HepG2 (cell line): ENCODE results near the gene CCL17. TPM values are rescaled to one million over a fixed set of nuclear protein-coding genes. Genes with fewer than 3 reads are reported as not detected.
A peak's percentile ranks its signal among the peaks of the same experiment; 100 is the strongest.

Experiments
- AHR ChIP-seq: IDR thresholded peaks from 2 replicates; pipeline ENCODE4 v1.6.1; 2018; ENCODE audit warnings: missing genetic modification reagents, missing compliant biosample characterization
- GFI1 ChIP-seq: sonication (generic); formaldehyde crosslinking; IDR thresholded peaks from 2 replicates; pipeline ENCODE4 v1.5.0; 2020; ENCODE audit warnings: missing genetic modification reagents, mild to moderate bottlenecking, borderline replicate concordance
- GTF2F1 ChIP-seq: fragments of 150-350 bp; IDR thresholded peaks from 2 replicates; pipeline ENCODE4 v1.6.1; 2014; ENCODE audit warnings: low read length
- HMGXB4 ChIP-seq, 2 experiments: sonication (generic) in 1 of 2; formaldehyde crosslinking in 1 of 2; IDR thresholded peaks; 2 replicates each; pipeline versions ENCODE4 v1.4.0 to v1.6.1; 2018 to 2020; ENCODE audit warnings: missing genetic modification reagents in 2 of 2, borderline replicate concordance in 1 of 2, low read depth in 1 of 2, mild to moderate bottlenecking in 1 of 2, missing biosample characterization in 1 of 2
- HOXA5 ChIP-seq: sonication (generic); formaldehyde crosslinking; IDR thresholded peaks from 2 replicates; pipeline ENCODE4 v1.4.0; 2020; ENCODE audit warnings: missing genetic modification reagents
- IRF9 ChIP-seq: sonication (generic); formaldehyde crosslinking; IDR thresholded peaks from 2 replicates; pipeline ENCODE4 v1.8.0; 2022; ENCODE audit warnings: missing genetic modification reagents, mild to moderate bottlenecking, borderline replicate concordance
- NFIC ChIP-seq: IDR thresholded peaks from 2 replicates; pipeline ENCODE4 v1.6.1; 2012; ENCODE audit warnings: mild to moderate bottlenecking, low read length, inconsistent platforms
- RFXAP ChIP-seq: sonication (generic); formaldehyde crosslinking; IDR thresholded peaks from 2 replicates; pipeline ENCODE4 v1.4.0; 2020; ENCODE audit warnings: missing genetic modification reagents, borderline replicate concordance
- SKI ChIP-seq: fragments of 450-650 bp; IDR thresholded peaks from one replicate; pipeline ENCODE4 v1.6.1; 2018; ENCODE audit warnings: mild to moderate bottlenecking; ENCODE audit not compliant: partially characterized antibody
- SNAPC4 ChIP-seq: sonication (generic); formaldehyde crosslinking; IDR thresholded peaks from 2 replicates; pipeline ENCODE4 v1.4.0; 2020; ENCODE audit warnings: mild to moderate bottlenecking, missing genetic modification reagents
- SYNCRIP ChIP-seq: fragments of 200-400 bp; formaldehyde crosslinking; IDR thresholded peaks from 2 replicates; pipeline ENCODE4 v1.6.1; 2018; ENCODE audit warnings: mild to moderate bottlenecking, low read depth, low read length; ENCODE audit not compliant: insufficient read depth
- TRAFD1 ChIP-seq: sonication (generic); formaldehyde crosslinking; IDR thresholded peaks from 2 replicates; pipeline ENCODE4 v1.5.1; 2020; ENCODE audit warnings: missing genetic modification reagents, mild to moderate bottlenecking, borderline replicate concordance
- ZBTB21 ChIP-seq: sonication (generic); formaldehyde crosslinking; IDR thresholded peaks from 2 replicates; pipeline ENCODE4 v1.4.0; 2020; ENCODE audit warnings: missing genetic modification reagents
- ZBTB34 ChIP-seq: sonication (generic); formaldehyde crosslinking; IDR thresholded peaks from 2 replicates; pipeline ENCODE4 v1.8.0; 2022; ENCODE audit warnings: mild to moderate bottlenecking, missing genetic modification reagents
- ZNF234 ChIP-seq: sonication (generic); formaldehyde crosslinking; conservative IDR thresholded peaks from 2 replicates; pipeline ENCODE4 v1.5.1; 2020; ENCODE audit warnings: mild to moderate bottlenecking, missing genetic modification reagents
- ZNF44 ChIP-seq: sonication (generic); formaldehyde crosslinking; IDR thresholded peaks from 2 replicates; pipeline ENCODE4 v1.5.1; 2020; ENCODE audit warnings: mild to moderate bottlenecking, missing genetic modification reagents
- ZNF772 ChIP-seq: sonication (generic); formaldehyde crosslinking; IDR thresholded peaks from 2 replicates; pipeline ENCODE4 v1.5.0; 2020; ENCODE audit warnings: mild to moderate bottlenecking, missing genetic modification reagents
- polyA plus RNA-seq, 8 experiments: library from polyadenylated mRNA; depleted of rRNA in 3 of 8; stranded (reverse) in 7 of 8; unstranded in 1 of 8; fragments of >200 nt; fragmentation: Illumina TruSeq in 4 of 8; extraction: Trizol in 4 of 8; gene quantifications; 2 replicates each; pipeline versions ENCODE4 v1.2.1 to v1.2.3, GENCODE V29; 2011 to 2016; ENCODE audit warnings: low read depth in 4 of 8, missing spikeins in 1 of 8, mixed read lengths in 1 of 8; ENCODE audit not compliant: insufficient read depth in 1 of 8
- total RNA-seq, 5 experiments: library from RNA; depleted of rRNA; stranded (reverse); fragments of >200 nt; fragmentation: Illumina TruSeq; extraction: Trizol; gene quantifications; 2 replicates each; pipeline ENCODE4 v1.2.3, GENCODE V29; 2016; ENCODE audit warnings: low read depth in 1 of 5

Gene CCL17
- total and polyA plus RNA-seq, 2 of the 13 experiments (the other 11 are each of a cell fraction or from before 2014, with no cell fraction given): not detected

- TF ChIP-seq TRAFD1: peak; percentile 52; the same call in 1 of the 2 replicates
- TF ChIP-seq SKI: peak; percentile 81
- no peak for TF ChIP-seq SNAPC4 (CRISPR knock-in tag)
- TF ChIP-seq HOXA5 (CRISPR knock-in tag): peak; percentile 96
- peak; percentile 85; the same call in 1 of the 2 replicates for TF ChIP-seq ZNF234 (CRISPR knock-in tag)
- peak; percentile 99 to 100 for TF ChIP-seq HMGXB4 (CRISPR knock-in tag; IDR thresholded peaks at IDR 0.05; ENCODE audit: borderline replicate concordance in 1 of 2, low read depth in 1 of 2)
- peak; percentile 80; the same call in 1 of the 2 replicates for TF ChIP-seq ZNF772 (CRISPR knock-in tag)
- TF ChIP-seq RFXAP (CRISPR knock-in tag): peak; percentile 96
- peak; percentile 82; the same call in 1 of the 2 replicates for TF ChIP-seq AHR (CRISPR knock-in tag)
- peak; percentile 63; the same call in 1 of the 2 replicates for TF ChIP-seq ZBTB34 (CRISPR knock-in tag)
- no peak for TF ChIP-seq SYNCRIP
- no peak; the same call in 1 of the 2 replicates for TF ChIP-seq NFIC
- peak; percentile 96 for TF ChIP-seq IRF9 (CRISPR knock-in tag)
- TF ChIP-seq ZBTB21: peak; percentile 63
- TF ChIP-seq GFI1: peak; percentile 53; the same call in 1 of the 2 replicates
- no peak for TF ChIP-seq GTF2F1
- TF ChIP-seq ZNF44 (CRISPR knock-in tag): peak; percentile 10; the same call in 1 of the 2 replicates
These were observed 57.8 kb downstream of the CCL17 start, which contains the start of gene POLR2C (continued) for GRCh38 chr16:57462209-57462977.
